Esophagus muscularis mucosa (tissue), 3 donors: ENCODE measurements around the gene KLF13.

Source experiments
- POLR2A ChIP-seq: fragments of 450-650 bp; IDR thresholded peaks from one replicate; pipeline ENCODE4 v1.6.1; 2017; ENCODE audit warnings: antibody characterized with exemption, moderate library complexity, mild to moderate bottlenecking, low read depth
- POLR2AphosphoS5 ChIP-seq, 2 donors: sonication (generic); formaldehyde crosslinking; IDR thresholded peaks; one replicate each; pipeline ENCODE4 v1.6.1; 2017; ENCODE audit warnings: antibody characterized with exemption in 2 of 2
- TF ChIP-seq, protein P1 (sequence below), 3 experiments: fragments of 200-600 bp in 2 of 3; fragments of 450-650 bp in 1 of 3; sonication (generic) in 2 of 3; IDR thresholded peaks; one replicate each; pipeline ENCODE4 v1.5.1; 2017 to 2019; ENCODE audit warnings: antibody characterized with exemption in 3 of 3, mild to moderate bottlenecking in 2 of 3, moderate library complexity in 1 of 3

DNA sequence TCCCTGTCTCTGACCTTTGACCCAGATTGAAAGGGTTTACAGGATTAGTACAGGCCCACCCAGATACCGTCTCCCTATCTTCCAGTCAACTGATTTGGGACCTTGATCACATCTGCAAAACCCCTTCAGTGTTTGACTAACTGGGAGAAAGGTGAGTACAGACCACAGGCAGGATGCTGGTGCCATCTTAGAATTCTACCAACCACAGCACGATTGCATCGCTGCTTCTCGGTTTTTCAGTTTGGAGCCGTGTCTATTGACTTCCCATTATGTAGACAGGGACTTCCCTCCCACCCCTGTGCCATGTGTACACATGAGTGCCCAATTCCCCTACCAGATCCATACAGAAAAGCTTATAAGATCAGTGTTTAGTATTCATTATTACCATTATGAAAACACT, 6.6 kb upstream of the KLF13 start:
- TF ChIP-seq POLR2AphosphoS5 (IDR thresholded peaks at IDR 0.05), result no peak
- no peak for TF ChIP-seq POLR2A
- TF ChIP-seq, protein P1, sequence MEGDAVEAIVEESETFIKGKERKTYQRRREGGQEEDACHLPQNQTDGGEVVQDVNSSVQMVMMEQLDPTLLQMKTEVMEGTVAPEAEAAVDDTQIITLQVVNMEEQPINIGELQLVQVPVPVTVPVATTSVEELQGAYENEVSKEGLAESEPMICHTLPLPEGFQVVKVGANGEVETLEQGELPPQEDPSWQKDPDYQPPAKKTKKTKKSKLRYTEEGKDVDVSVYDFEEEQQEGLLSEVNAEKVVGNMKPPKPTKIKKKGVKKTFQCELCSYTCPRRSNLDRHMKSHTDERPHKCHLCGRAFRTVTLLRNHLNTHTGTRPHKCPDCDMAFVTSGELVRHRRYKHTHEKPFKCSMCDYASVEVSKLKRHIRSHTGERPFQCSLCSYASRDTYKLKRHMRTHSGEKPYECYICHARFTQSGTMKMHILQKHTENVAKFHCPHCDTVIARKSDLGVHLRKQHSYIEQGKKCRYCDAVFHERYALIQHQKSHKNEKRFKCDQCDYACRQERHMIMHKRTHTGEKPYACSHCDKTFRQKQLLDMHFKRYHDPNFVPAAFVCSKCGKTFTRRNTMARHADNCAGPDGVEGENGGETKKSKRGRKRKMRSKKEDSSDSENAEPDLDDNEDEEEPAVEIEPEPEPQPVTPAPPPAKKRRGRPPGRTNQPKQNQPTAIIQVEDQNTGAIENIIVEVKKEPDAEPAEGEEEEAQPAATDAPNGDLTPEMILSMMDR (IDR thresholded peaks at IDR 0.05), result no peak
